Panc1 (cell line): ENCODE results near the gene TTC3.

ENCODE experiments used
- CTCF ChIP-seq: fragments of 450-650 bp; IDR thresholded peaks from 2 replicates; pipeline ENCODE4 v1.5.1; 2017; ENCODE audit warnings: mild to moderate bottlenecking
- POLR2AphosphoS5 ChIP-seq: IDR thresholded peaks from 2 replicates; pipeline ENCODE4 v1.6.1; 2012; ENCODE audit warnings: mild to moderate bottlenecking, low read depth, low read length, moderate library complexity
- REST ChIP-seq, 2 experiments: IDR thresholded peaks; 2 replicates each; pipeline ENCODE4 v1.6.1; 2011 to 2012; ENCODE audit warnings: low read depth in 2 of 2, control low read depth in 1 of 2, low read length in 1 of 2, mild to moderate bottlenecking in 1 of 2, moderate library complexity in 1 of 2; ENCODE audit not compliant: insufficient read depth in 1 of 2
- SIN3A ChIP-seq: IDR thresholded peaks from 2 replicates; pipeline ENCODE4 v1.6.1; 2012; ENCODE audit warnings: low read depth, mild to moderate bottlenecking, low read length, moderate library complexity, borderline replicate concordance; ENCODE audit not compliant: insufficient read depth

- TF ChIP-seq CTCF (no peak), REST (IDR thresholded peaks at IDR 0.05; ENCODE audit: insufficient read depth in 1 of 2, low read depth in 2 of 2, low read length in 1 of 2) (no peak), POLR2AphosphoS5 (no peak), SIN3A (no peak)
Measured at GRCh38 chr21:37202221-37203110, 129.4 kb downstream of the TTC3 start.
